ENCODE data around the gene MUC4. TPM values are rescaled to one million over a fixed set of nuclear protein-coding genes. Genes with fewer than 3 reads are reported as not detected.

MUC4 gene
- total and polyA plus RNA-seq, 9 of the 15 experiments (the other 6 are each of a cell fraction or from before 2014, with no cell fraction given) = under 0.01 to 0.21 (median 0.10) TPM; not detected in 4

GRCh38 chr3:195709676-195710085 lies 102.0 kb downstream of the MUC4 start (continued):
- TF ChIP-seq ZNF263 (CRISPR knock-in tag; IDR thresholded peaks at IDR 0.05; ENCODE audit: borderline replicate concordance) (peak; percentile 63; the same call in 1 of the 2 replicates), ZNF217 (CRISPR knock-in tag; IDR thresholded peaks at IDR 0.05) (no peak), KAT8 (IDR thresholded peaks at IDR 0.05; ENCODE audit: low read depth) (no peak), ZBTB1 (CRISPR knock-in tag; IDR thresholded peaks at IDR 0.05; ENCODE audit: borderline replicate concordance, low read depth) (no peak), XRCC5 (IDR thresholded peaks at IDR 0.05; ENCODE audit: low read depth, low read length) (0 out of 2 replicates have a peak, but pooled peaks have one; percentile 2), ZNF175 (CRISPR knock-in tag; IDR thresholded peaks at IDR 0.05; ENCODE audit: low read depth) (peak; percentile 95), TFAM (CRISPR knock-in tag; conservative IDR thresholded peaks at IDR 0.05) (no peak), KDM5B (IDR thresholded peaks at IDR 0.05; ENCODE audit: insufficient replicate concordance, low read depth, low read length) (no peak), RREB1 (CRISPR knock-in tag; IDR thresholded peaks at IDR 0.05) (peak; percentile 95), TEAD4 (IDR thresholded peaks at IDR 0.05; ENCODE audit: low read length) (peak; percentile 22; the same call in 1 of the 2 replicates), TEAD4 (CRISPR knock-in tag; IDR thresholded peaks at IDR 0.05; ENCODE audit: borderline replicate concordance) (0 out of 2 replicates have a peak, but pooled peaks have one; percentile 39), ZNF280A (IDR thresholded peaks at IDR 0.05; ENCODE audit: low read depth, partially characterized antibody) (no peak), NR1H2 (CRISPR knock-in tag; IDR thresholded peaks at IDR 0.05) (no peak), ETV1 (tag; conservative IDR thresholded peaks at IDR 0.05; ENCODE audit: low read depth) (0 out of 2 replicates have a peak, but pooled peaks have one; percentile 28), EP300 (IDR thresholded peaks at IDR 0.05; ENCODE audit: low read length) (no peak)
- TF ChIP-seq, protein P1, sequence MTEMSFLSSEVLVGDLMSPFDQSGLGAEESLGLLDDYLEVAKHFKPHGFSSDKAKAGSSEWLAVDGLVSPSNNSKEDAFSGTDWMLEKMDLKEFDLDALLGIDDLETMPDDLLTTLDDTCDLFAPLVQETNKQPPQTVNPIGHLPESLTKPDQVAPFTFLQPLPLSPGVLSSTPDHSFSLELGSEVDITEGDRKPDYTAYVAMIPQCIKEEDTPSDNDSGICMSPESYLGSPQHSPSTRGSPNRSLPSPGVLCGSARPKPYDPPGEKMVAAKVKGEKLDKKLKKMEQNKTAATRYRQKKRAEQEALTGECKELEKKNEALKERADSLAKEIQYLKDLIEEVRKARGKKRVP (CRISPR knock-in tag; IDR thresholded peaks at IDR 0.05) = no peak
- TF ChIP-seq, protein P2, sequence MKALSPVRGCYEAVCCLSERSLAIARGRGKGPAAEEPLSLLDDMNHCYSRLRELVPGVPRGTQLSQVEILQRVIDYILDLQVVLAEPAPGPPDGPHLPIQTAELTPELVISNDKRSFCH (CRISPR knock-in tag; IDR thresholded peaks at IDR 0.05) = no peak
- TF ChIP-seq, protein P2 (tag; IDR thresholded peaks at IDR 0.05) = 0 out of 2 replicates have a peak, but pooled peaks have one; percentile 56

Measured in K562 (cell line).